D721Med (cell line): ENCODE measurements around the gene MRPL54.
"Not testable (repeated sequence)": the region's sequence is repeated elsewhere in the genome, so short reads cannot be mapped to it uniquely, and the experiment has no call there.

Experiments used
- DNase-seq: peaks from one replicate; pipeline ENCODE4 v3.0.0; 2011; ENCODE audit warnings: low spot score; ENCODE audit not compliant: insufficient read length
- FAIRE-seq: peaks from 2 replicates; lab custom pipeline; 2011; peaks lifted over from hg19 to GRCh38; lab: Jason Lieb, UNC
- TF ChIP-seq, protein P1 (sequence below): IDR thresholded peaks from 2 replicates; pipeline ENCODE4 v1.5.1; 2012; ENCODE audit warnings: mild to moderate bottlenecking, control low read depth; ENCODE audit not compliant: insufficient read depth; ENCODE audit errors: missing control alignments

The MRPL54 gene

DNA sequence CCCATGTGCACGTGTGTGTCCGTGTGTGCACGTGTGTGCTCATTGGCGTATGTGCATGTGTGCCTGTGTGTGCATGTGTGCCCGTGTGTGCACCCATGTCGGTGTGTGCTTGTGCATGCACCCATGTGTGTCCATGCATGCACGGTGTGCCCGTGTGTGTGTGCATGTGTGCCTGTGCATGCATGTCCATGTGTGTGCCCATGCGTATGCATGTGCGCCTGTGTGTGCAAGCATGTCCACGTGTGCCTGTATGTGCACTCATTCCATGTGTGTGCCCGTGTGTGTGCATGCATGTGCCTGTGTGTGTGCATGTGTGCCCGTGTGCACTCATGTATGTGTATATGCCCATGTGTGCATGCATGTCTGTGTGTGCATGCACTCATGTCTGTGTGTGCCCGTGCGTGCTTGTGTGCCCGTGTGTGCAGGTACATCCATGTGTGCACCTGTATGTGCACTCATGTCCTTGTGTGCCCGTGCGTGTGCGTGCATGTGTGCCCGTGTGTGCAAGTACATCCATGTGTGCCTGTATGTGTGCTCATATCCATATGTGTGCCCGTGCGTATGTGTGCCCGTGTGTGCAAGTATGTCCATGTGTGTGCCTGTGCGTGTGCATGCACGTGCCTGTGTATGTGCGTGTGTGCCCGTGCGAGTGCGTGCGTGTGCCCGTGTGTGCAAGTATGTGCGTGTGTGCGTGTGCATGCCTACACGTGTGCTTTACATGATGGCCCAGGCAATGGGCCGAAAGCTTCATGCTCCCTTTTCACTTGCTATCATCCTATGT lies 45.3 kb downstream of the MRPL54 start:
- DNase-seq (no peak), FAIRE-seq (no peak)
- TF ChIP-seq, protein P1, sequence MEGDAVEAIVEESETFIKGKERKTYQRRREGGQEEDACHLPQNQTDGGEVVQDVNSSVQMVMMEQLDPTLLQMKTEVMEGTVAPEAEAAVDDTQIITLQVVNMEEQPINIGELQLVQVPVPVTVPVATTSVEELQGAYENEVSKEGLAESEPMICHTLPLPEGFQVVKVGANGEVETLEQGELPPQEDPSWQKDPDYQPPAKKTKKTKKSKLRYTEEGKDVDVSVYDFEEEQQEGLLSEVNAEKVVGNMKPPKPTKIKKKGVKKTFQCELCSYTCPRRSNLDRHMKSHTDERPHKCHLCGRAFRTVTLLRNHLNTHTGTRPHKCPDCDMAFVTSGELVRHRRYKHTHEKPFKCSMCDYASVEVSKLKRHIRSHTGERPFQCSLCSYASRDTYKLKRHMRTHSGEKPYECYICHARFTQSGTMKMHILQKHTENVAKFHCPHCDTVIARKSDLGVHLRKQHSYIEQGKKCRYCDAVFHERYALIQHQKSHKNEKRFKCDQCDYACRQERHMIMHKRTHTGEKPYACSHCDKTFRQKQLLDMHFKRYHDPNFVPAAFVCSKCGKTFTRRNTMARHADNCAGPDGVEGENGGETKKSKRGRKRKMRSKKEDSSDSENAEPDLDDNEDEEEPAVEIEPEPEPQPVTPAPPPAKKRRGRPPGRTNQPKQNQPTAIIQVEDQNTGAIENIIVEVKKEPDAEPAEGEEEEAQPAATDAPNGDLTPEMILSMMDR: no peak

DNA sequence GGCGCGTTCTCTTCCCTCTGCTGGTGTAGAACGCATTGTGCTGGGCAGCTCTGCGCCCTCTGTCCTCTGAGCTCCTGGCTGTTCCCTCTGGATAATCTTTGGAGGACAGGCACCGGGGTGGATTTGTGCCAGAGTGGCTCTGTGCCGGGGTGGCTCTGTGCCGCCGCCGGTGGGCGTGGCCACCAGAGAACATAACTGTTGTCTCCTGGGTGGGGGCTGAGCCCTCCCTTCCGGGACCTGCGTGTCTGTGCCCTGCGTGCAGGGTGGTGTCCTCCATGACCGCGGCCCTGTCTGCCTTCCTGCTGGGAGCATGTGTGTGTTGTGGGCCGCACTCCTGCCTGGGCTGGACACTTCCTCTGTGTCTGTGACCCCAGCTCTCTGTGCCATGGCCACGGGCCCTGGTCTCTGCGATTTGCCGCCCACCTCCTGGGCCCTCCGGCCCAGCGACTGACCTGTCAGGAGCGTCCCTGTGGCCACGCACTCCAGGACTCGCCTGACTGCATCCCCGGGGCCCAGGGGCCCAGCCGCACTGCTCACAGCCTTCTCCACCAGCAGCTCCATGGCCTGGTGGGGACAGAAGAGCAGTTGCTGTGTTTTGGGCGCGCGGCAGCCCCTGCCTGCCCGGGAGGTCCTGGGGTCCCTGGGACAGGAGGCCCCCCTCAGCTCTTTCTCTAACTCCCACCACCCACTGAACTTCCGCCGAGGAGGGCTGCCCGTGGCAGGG lies 46.1 kb downstream of the MRPL54 start:
- FAIRE-seq (no peak), DNase-seq (no peak)
- TF ChIP-seq, protein P1: no peak

DNA sequence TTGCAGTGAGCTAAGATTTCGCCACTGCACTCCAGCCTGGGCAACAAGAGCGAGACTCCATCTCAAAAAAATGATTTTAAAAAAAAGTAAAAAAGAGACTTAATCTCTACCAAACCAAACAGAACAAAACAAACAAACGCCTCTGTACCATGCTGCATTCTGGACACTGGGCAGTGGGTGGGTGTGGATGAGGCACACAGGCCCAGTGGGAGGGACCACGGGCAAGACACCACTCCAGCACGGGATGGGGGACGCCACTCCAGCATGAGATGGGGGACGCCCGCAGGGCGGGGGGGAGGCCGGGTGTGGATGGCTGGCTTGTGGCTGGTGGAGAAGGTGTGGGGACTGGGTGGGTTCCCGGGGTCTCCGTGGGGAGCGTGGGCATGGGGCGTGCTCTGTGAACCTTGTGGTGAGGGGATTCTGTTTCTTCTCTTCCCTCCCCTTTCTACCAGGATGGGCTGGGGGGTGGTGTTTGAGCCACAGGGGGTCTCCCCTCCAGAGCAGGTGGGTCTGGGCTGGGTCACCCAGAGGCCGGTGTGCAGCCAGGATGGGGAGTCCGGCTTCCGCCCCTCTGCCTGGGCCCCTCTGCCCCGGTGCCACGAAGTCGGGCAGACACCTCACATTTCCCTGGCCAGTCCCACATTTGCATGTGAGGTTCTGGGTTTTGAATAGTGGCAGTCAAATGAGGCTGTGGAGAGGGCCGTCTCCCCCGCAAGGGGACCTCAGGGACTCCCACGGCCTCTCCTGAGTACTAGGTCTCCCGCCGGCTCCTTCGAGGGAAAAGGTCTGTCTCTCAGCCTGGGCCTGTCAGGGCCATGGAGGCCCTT lies 47.6 kb downstream of the MRPL54 start:
- no peak for FAIRE-seq
- DNase-seq: no peak
- TF ChIP-seq, protein P1: no peak

DNA sequence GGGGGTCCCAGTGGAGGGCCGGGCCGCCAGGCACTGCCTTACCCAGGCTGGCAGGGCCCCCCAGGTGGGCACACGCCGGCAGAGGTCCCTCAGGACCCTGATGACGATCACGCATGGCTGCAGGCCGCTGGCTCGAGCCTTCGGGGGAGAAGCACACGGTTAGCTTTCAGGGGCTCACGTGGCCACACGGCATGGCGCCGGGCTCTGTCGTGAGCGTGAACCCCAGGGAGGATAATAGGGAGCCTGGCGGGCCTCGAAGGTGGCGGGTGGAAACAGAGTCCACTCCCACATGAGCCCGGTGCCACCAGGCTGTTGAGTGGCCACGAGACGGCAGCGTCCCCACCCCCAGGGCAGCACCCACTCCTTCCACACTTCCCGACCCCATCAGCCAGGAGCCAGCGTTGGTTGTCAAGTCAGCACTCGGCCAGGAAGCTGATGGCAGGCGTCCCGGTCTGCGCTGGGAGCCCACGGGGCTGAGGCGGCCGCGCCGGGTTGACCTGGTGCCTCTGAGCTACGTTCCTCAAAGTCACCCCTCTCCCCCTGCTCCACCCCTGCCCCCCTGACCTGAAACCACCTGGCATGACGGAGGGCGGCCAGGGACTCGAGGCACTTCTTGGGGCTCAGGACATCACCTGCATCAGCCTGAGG lies 48.4 kb downstream of the MRPL54 start:
- TF ChIP-seq, protein P1: no peak
- FAIRE-seq (no peak), DNase-seq (no peak)

DNA sequence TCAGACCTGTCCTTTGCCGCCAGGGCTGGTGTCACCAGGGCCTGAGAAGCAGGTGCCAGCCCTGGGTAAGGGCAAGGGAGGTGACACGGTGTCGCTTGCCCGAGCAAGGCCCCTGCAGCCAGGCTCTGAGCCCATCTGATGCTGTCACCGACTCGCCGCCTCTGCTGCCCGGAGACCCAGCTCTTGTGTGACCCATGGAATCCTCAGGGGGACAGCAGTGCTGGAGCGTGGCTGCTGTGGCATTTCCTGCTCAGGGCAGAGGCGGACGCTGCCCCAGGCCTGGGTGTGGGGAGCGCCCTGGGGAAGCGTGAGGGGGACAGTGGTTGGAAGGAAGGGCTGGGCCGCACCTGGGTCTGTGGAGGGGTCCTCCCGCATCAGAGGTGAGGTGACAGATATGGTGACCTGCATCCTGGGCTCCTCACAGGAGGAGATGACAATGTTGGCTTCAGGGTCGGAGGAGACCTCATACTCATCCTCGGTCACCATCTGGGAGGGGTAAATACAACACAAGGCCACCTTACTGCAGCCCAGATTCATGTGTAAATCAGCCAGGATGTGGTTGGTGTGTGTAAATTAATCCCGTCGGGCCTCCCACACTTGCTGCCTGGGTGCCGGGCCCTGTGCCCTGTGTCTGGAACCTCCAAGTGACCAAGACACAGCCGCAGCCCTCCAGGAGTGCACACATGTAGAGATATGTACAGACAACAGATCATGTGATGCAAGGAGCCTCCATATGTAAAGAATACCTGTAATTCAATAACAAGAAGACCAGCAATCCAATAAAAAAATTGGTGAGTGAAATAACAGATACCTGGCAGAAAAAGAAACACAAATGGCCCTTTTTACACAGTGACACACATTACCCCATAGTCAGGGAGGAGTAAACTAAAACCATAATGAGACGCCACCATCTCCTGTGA lies 51.3 kb downstream of the MRPL54 start:
- no peak for FAIRE-seq
- TF ChIP-seq, protein P1: no peak
- DNase-seq: no peak

DNA sequence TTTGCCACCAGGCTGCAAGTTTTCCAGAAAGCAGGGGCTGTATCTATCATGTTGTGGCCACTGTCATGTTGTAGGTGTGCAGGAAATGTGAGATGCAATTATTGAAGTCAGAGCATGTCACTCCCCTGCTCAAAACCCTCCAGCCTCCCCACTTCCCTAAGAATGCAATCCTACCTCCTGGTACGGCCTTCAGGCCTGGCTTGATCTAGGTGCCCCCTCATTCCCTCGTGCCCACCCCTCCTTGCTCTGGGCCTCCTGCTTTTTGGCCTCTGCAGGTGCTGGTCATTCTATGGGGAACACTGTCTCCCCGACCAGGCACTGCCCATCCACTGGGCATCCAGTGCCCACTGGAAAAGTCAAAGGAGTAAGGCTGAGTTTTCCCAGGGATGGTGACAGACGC lies 52.2 kb downstream of the MRPL54 start:
- no peak for DNase-seq
- FAIRE-seq: no peak
- TF ChIP-seq, protein P1: no peak

DNA sequence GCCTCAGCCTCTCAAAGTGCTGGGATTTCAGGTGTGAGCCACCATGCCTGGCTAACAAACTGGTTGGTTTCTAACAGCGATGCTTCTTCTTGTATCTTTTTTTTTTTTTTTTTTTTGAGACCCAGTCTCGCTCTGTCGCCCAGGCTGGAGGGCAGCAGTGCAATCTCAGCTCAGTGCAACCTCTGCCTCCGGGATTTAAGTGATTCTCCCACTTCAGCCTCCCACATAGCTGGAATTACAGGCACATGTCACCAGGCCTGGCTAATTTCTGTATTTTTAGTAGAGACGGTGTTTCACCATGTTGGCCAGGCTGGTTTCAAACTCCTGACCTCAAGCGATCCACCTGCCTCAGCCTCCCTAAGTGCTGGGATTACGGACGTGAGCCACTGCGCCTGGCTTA lies 53.7 kb downstream of the MRPL54 start:
- DNase-seq, FAIRE-seq: not testable (repeated sequence)
